Colonic mucosa (tissue), 4 donors: ENCODE results near the gene ZC3HAV1L. TPM values are rescaled to one million over a fixed set of nuclear protein-coding genes. Genes with fewer than 3 reads are reported as not detected.
"Not testable (repeated sequence)": the region's sequence is repeated elsewhere in the genome, so short reads cannot be mapped to it uniquely, and the experiment has no call there.

Source experiments
- DNase-seq: peaks from one replicate; pipeline ENCODE4 v3.0.0-alpha.2; 2020
- H3K27ac ChIP-seq: fragments of 200-600 bp; one replicate; pipeline ENCODE4 v1.8.0; 2021
- H3K27me3 ChIP-seq: fragments of 200-600 bp; one replicate; pipeline ENCODE4 v1.8.0; 2021
- H3K36me3 ChIP-seq: fragments of 200-600 bp; one replicate; pipeline ENCODE4 v1.8.0; 2021
- H3K4me1 ChIP-seq: fragments of 200-600 bp; one replicate; pipeline ENCODE4 v1.8.0; 2021; ENCODE audit warnings: mild to moderate bottlenecking
- H3K4me3 ChIP-seq: fragments of 200-600 bp; one replicate; pipeline ENCODE4 v1.8.0; 2021
- H3K9ac ChIP-seq, 2 donors: one replicate each; pipeline ENCODE4 v1.7.0; 2013; ENCODE audit warnings: control low read depth in 2 of 2, low read depth in 2 of 2, low read length in 2 of 2
- H3K9me3 ChIP-seq: fragments of 200-600 bp; one replicate; pipeline ENCODE4 v1.8.0; 2021
- CTCF ChIP-seq: fragments of 200-600 bp; IDR thresholded peaks from one replicate; pipeline ENCODE4 v1.8.0; 2022; ENCODE audit warnings: antibody characterized with exemption, mild to moderate bottlenecking
- intact Hi-C: fragments of 100-400 bp; cut with DNase I; formaldehyde crosslinking; loops from one replicate; pipeline ENCODE4 v1.14.1; 2022
- total RNA-seq, 2 donors: library from RNA; stranded (reverse); fragmentation: NEBNext Ultra II Directional in 1 of 2; extraction: Animal tissue kit (Norgen Biotek cat#: 25700) in 1 of 2; gene quantifications; one replicate each; pipeline ENCODE4 v1.2.1, GENCODE V29; 2021
- donor health status: healthy.
- donor health status: DM: no; HTN: no; CAD: no.
- donor health status: DM: no; HTN: no; CAD: no.

Gene ZC3HAV1L
- total RNA-seq, 2 donors from 2014 or later, result 10.9 to 11.7 TPM

DNA sequence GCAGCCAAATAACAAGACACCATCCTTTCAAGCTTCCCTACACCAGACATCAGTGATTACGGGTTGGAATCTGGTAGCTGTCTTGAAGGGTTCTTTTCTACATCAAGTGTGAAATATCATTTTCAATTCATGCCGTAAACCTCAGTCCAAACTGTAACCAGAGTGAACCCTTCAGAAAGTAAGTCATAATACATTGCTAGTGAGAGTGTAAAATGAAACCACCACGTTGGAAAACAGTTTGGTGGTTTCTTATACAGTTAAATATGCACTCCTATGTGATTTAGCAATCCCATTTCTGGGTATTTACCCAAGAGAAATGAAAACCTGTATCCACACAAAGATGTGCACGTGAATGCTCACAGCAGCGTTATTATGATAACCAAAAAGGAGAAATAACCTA is 25.6 kb upstream of the ZC3HAV1L start:
- no peak for DNase-seq
- H3K36me3 ChIP-seq, result peaks cover 16% of the 10 kb centered on the region
- H3K4me3 ChIP-seq, result no peak overlapping the region
- intact Hi-C loops, result no loop called here
- no peak for TF ChIP-seq CTCF
- no peak overlapping the region for H3K9ac ChIP-seq
- no peaks in the 10 kb centered on the region for H3K27me3 ChIP-seq
- H3K27ac ChIP-seq, result no peak overlapping the region
- H3K9me3 ChIP-seq, result no peaks in the 10 kb centered on the region
- H3K4me1 ChIP-seq, result no peaks in the 10 kb centered on the region

- Histone ChIP-seq H3K36me3 (peaks cover 16% of the 10 kb centered on the region), H3K27ac (no peak overlapping the region), H3K4me1 (no peaks in the 10 kb centered on the region), H3K4me3 (no peak overlapping the region), H3K27me3 (no peaks in the 10 kb centered on the region), H3K9ac (no peak overlapping the region), H3K9me3 (no peaks in the 10 kb centered on the region)
- DNase-seq, result no peak
- no peak for TF ChIP-seq CTCF
- intact Hi-C loops, result no loop called here
Observed at GRCh38 chr7:139060695-139061237, 24.9 kb upstream of the ZC3HAV1L start.

DNA sequence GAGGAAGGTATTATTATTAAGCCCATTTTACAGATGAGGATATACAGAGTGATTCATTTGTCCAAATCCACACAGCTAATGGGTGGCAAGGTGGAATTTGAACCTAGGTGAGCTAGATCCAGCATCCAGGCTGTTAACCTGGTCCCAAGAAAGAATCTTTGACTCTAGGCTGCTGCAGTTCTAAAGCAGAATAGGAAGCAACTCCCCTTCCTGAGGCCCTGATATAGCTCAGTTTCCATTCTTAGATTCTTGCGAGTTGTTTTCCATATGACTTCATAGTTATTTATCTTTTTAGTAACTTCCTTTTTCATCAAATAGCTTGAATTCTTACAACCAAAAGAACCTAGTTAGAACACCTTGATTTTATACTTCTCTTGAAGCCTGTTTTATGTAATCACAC is 24.1 kb upstream of the ZC3HAV1L start:
- TF ChIP-seq CTCF, result no peak
- Histone ChIP-seq H3K27me3 (no peaks in the 10 kb centered on the region), H3K9ac (no peak overlapping the region), H3K4me3 (no peak overlapping the region), H3K27ac (no peak overlapping the region), H3K4me1 (no peaks in the 10 kb centered on the region), H3K36me3 (peaks cover 16% of the 10 kb centered on the region), H3K9me3 (no peaks in the 10 kb centered on the region)
- no peak for DNase-seq
- intact Hi-C loops, result no loop called here

- TF ChIP-seq CTCF, result no peak
- no peak for DNase-seq
- H3K4me1 ChIP-seq, result no peaks in the 10 kb centered on the region
- H3K9ac ChIP-seq, result no peak overlapping the region
- H3K27ac ChIP-seq, result no peak overlapping the region
- intact Hi-C loops, result no loop called here
- H3K27me3 ChIP-seq, result no peaks in the 10 kb centered on the region
- no peak overlapping the region for H3K4me3 ChIP-seq
- no peaks in the 10 kb centered on the region for H3K9me3 ChIP-seq
- peaks cover 12% of the 10 kb centered on the region for H3K36me3 ChIP-seq
Observed at GRCh38 chr7:139058943-139059342, 23.1 kb upstream of the ZC3HAV1L start.

- TF ChIP-seq CTCF, result no peak
- H3K9me3 ChIP-seq, result no peaks in the 10 kb centered on the region
- H3K4me1 ChIP-seq, result no peaks in the 10 kb centered on the region
- intact Hi-C loops, result no loop called here
- no peak for DNase-seq
- H3K9ac ChIP-seq, result no peak overlapping the region
- peaks cover 12% of the 10 kb centered on the region for H3K36me3 ChIP-seq
- no peaks in the 10 kb centered on the region for H3K27me3 ChIP-seq
- H3K4me3 ChIP-seq, result no peak overlapping the region
- H3K27ac ChIP-seq, result no peak overlapping the region
Observed at GRCh38 chr7:139055674-139056073, 19.8 kb upstream of the ZC3HAV1L start.

DNA sequence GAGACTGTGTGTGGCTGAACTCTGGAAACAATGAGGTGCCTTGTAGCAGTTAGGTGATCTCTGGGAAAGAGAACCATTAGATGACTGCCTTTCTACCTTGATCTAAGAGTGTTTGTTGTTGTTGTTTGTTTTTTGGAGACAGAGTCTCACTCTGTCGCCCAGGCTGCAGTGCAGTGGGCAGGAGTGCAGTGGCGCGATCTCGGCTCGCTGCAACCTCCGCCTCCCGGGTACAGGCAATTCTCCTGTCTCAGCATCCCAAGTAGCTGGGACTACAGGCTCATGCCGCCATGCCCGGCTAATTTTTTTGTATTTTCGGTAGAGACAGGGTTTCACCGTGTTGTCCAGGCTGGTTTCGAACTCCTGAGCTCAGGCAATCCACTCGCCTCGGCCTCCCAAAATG is 18.8 kb upstream of the ZC3HAV1L start:
- DNase-seq, H3K4me1 ChIP-seq, H3K27ac ChIP-seq, H3K4me3 ChIP-seq, H3K27me3 ChIP-seq, H3K9ac ChIP-seq, intact Hi-C loops, H3K9me3 ChIP-seq: not testable (repeated sequence)
- H3K36me3 ChIP-seq, result peaks cover 12% of the 10 kb centered on the region
